ENCODE measurements around the gene JADE3. TPM values are rescaled to one million over a fixed set of nuclear protein-coding genes. Genes with fewer than 3 reads are reported as not detected.

JADE3 gene
- 17.5 TPM for polyA plus RNA-seq (2012; ENCODE audit: insufficient read depth, insufficient read length)

GRCh38 chrX:46912098-46912602 lies at the start of gene JADE3:
Gene JADE3 (plus strand): TSS chrX:46912421. CDS start chrX:46984895, 72,474 bp downstream.
- peak within 1 kb of the TSS; percentile 59 for H3K4me3 ChIP-seq (ENCODE audit: low read length)
- DNase-seq (ENCODE audit: low read depth, low spot score), result peak; percentile 51

GRCh38 chrX:46863072-46863471 lies 49.1 kb upstream of the JADE3 start:
- no peak overlapping the region for H3K4me3 ChIP-seq (ENCODE audit: low read length)
- no peak for DNase-seq (ENCODE audit: low read depth, low spot score)

GRCh38 chrX:46864606-46865005 lies 47.6 kb upstream of the JADE3 start:
- no peak overlapping the region for H3K4me3 ChIP-seq (ENCODE audit: low read length)
- DNase-seq (ENCODE audit: low read depth, low spot score), result no peak

GRCh38 chrX:46865281-46865680 lies 46.9 kb upstream of the JADE3 start:
- no peak overlapping the region for H3K4me3 ChIP-seq (ENCODE audit: low read length)
- DNase-seq (ENCODE audit: low read depth, low spot score), result no peak

GRCh38 chrX:46866726-46867125 lies 45.5 kb upstream of the JADE3 start:
- no peak overlapping the region for H3K4me3 ChIP-seq (ENCODE audit: low read length)
- no peak for DNase-seq (ENCODE audit: low read depth, low spot score)

- no peak overlapping the region for H3K4me3 ChIP-seq (ENCODE audit: low read length)
- DNase-seq (ENCODE audit: low read depth, low spot score), result no peak
Measured at GRCh38 chrX:46873746-46874145, 38.5 kb upstream of the JADE3 start.

- H3K4me3 ChIP-seq (ENCODE audit: low read length), result no peak overlapping the region
- DNase-seq (ENCODE audit: low read depth, low spot score), result no peak
Measured at GRCh38 chrX:46876901-46877300, 35.3 kb upstream of the JADE3 start.

GRCh38 chrX:46882266-46882665 lies 30.0 kb upstream of the JADE3 start:
- no peak overlapping the region for H3K4me3 ChIP-seq (ENCODE audit: low read length)
- DNase-seq (ENCODE audit: low read depth, low spot score), result no peak

GRCh38 chrX:46884799-46885198 lies 27.4 kb upstream of the JADE3 start:
- no peak for DNase-seq (ENCODE audit: low read depth, low spot score)
- no peak overlapping the region for H3K4me3 ChIP-seq (ENCODE audit: low read length)

GRCh38 chrX:46898207-46898606 lies 14.0 kb upstream of the JADE3 start:
- DNase-seq (ENCODE audit: low read depth, low spot score), result no peak
- H3K4me3 ChIP-seq (ENCODE audit: low read length), result no peak overlapping the region

- DNase-seq (ENCODE audit: low read depth, low spot score), result peak; percentile 27
- peak overlapping the region; percentile 51 for H3K4me3 ChIP-seq (ENCODE audit: low read length)
Measured at GRCh38 chrX:46903458-46904242, 8.6 kb upstream of the JADE3 start.

GRCh38 chrX:46904626-46905025 lies 7.6 kb upstream of the JADE3 start:
- no peak overlapping the region for H3K4me3 ChIP-seq (ENCODE audit: low read length)
- no peak for DNase-seq (ENCODE audit: low read depth, low spot score)

- no peak overlapping the region for H3K4me3 ChIP-seq (ENCODE audit: low read length)
- no peak for DNase-seq (ENCODE audit: low read depth, low spot score)
Measured at GRCh38 chrX:46910415-46910814, 1.8 kb upstream of the JADE3 start.

GRCh38 chrX:46912603-46913491 lies 626 bp downstream of the JADE3 start:
- DNase-seq (ENCODE audit: low read depth, low spot score), result peak; percentile 21
- peak overlapping the region; percentile 59 for H3K4me3 ChIP-seq (ENCODE audit: low read length)

- DNase-seq (ENCODE audit: low read depth, low spot score), result no peak
- peak overlapping the region; percentile 59 for H3K4me3 ChIP-seq (ENCODE audit: low read length)
Measured at GRCh38 chrX:46913667-46914066, 1.4 kb downstream of the JADE3 start.

GRCh38 chrX:46916273-46916672 lies 4.1 kb downstream of the JADE3 start:
- no peak for DNase-seq (ENCODE audit: low read depth, low spot score)
- no peak overlapping the region for H3K4me3 ChIP-seq (ENCODE audit: low read length)

GRCh38 chrX:46917622-46918021 lies 5.4 kb downstream of the JADE3 start:
- DNase-seq (ENCODE audit: low read depth, low spot score), result no peak
- no peak overlapping the region for H3K4me3 ChIP-seq (ENCODE audit: low read length)

GRCh38 chrX:46918434-46918833 lies 6.2 kb downstream of the JADE3 start:
- no peak for DNase-seq (ENCODE audit: low read depth, low spot score)
- H3K4me3 ChIP-seq (ENCODE audit: low read length), result no peak overlapping the region

GRCh38 chrX:46920235-46920634 lies 8.0 kb downstream of the JADE3 start:
- no peak for DNase-seq (ENCODE audit: low read depth, low spot score)
- H3K4me3 ChIP-seq (ENCODE audit: low read length), result no peak overlapping the region

GRCh38 chrX:46922611-46923010 lies 10.4 kb downstream of the JADE3 start:
- H3K4me3 ChIP-seq (ENCODE audit: low read length), result no peak overlapping the region
- DNase-seq (ENCODE audit: low read depth, low spot score), result no peak
